ENCODE data around the gene SPATA1. TPM values are rescaled to one million over a fixed set of nuclear protein-coding genes. Genes with fewer than 3 reads are reported as not detected.

SPATA1 gene
- total and polyA plus RNA-seq, 7 donors, result 0.08 to 1.4 (median 0.92) TPM; not detected in 2

- intact Hi-C loops (cut with DNase I), result no loop called here
- 82 to 93% (median 91%) methylated on average over 3 of the region's 3 CpGs for WGBS, 3 donors
Observed at GRCh38 chr1:84510668-84511067, 4.5 kb downstream of the SPATA1 start.

GRCh38 chr1:84524590-84524989 is 18.4 kb downstream of the SPATA1 start:
- H3K4me1 ChIP-seq, result peaks cover 9% of the 10 kb centered on the region
- no peak for TF ChIP-seq CTCF (IDR thresholded peaks at IDR 0.05)
- no peak for ATAC-seq
- H3K36me3 ChIP-seq (ENCODE audit: insufficient read depth in 1 of 2, low read depth in 1 of 2), result no peaks in the 10 kb centered on the region
- no peak overlapping the region for H3K4me3 ChIP-seq
- H3K27me3 ChIP-seq (ENCODE audit: insufficient read depth in 3 of 3, low read length in 2 of 3), result no peaks in the 10 kb centered on the region
- no peaks in the 10 kb centered on the region for H3K9me3 ChIP-seq
- H3K27ac ChIP-seq, result no peak overlapping the region
- no peak for DNase-seq
- intact Hi-C loops (cut with DNase I), result no loop called here

More at GRCh38 chr1:84510668-84511067, 4.5 kb downstream of the SPATA1 start:
- peaks cover 7% of the 10 kb centered on the region for H3K4me1 ChIP-seq
- H3K4me3 ChIP-seq, result no peak overlapping the region
- DNase-seq (no peak), ATAC-seq (no peak)
- no peaks in the 10 kb centered on the region for H3K27me3 ChIP-seq (ENCODE audit: insufficient read depth in 3 of 3, low read length in 2 of 3)
- no peak overlapping the region for H3K27ac ChIP-seq
- no peaks in the 10 kb centered on the region for H3K36me3 ChIP-seq (ENCODE audit: insufficient read depth in 1 of 2, low read depth in 1 of 2)
- H3K9me3 ChIP-seq, result peaks cover 11% of the 10 kb centered on the region
- TF ChIP-seq CTCF (IDR thresholded peaks at IDR 0.05), result no peak

GRCh38 chr1:84525779-84526178 is 19.6 kb downstream of the SPATA1 start:
- no peak overlapping the region for H3K4me3 ChIP-seq
- H3K27ac ChIP-seq, result no peak overlapping the region
- H3K27me3 ChIP-seq (ENCODE audit: insufficient read depth in 3 of 3, low read length in 2 of 3), result no peaks in the 10 kb centered on the region
- intact Hi-C loops (cut with DNase I), result no loop called here
- 83 to 88% (median 87%) methylated on average over 1 of the region's 1 CpG for WGBS, 3 donors
- ATAC-seq, result no peak
- TF ChIP-seq CTCF (IDR thresholded peaks at IDR 0.05), result no peak
- no peaks in the 10 kb centered on the region for H3K9me3 ChIP-seq
- H3K36me3 ChIP-seq (ENCODE audit: insufficient read depth in 1 of 2, low read depth in 1 of 2), result no peaks in the 10 kb centered on the region
- H3K4me1 ChIP-seq, result peaks cover 9% of the 10 kb centered on the region
- no peak for DNase-seq

- ATAC-seq (no peak), DNase-seq (no peak)
- no peak overlapping the region for H3K27ac ChIP-seq
- no peaks in the 10 kb centered on the region for H3K9me3 ChIP-seq
- TF ChIP-seq CTCF (IDR thresholded peaks at IDR 0.05), result no peak
- H3K4me1 ChIP-seq, result no peaks in the 10 kb centered on the region
- intact Hi-C loops (cut with DNase I), result no loop called here
- peaks cover 0 to 7% of the 10 kb centered on the region in 2 donors for H3K36me3 ChIP-seq (ENCODE audit: insufficient read depth in 1 of 2, low read depth in 1 of 2)
- no peaks in the 10 kb centered on the region for H3K27me3 ChIP-seq (ENCODE audit: insufficient read depth in 3 of 3, low read length in 2 of 3)
- H3K4me3 ChIP-seq, result no peak overlapping the region
Observed at GRCh38 chr1:84538599-84538998, 32.4 kb downstream of the SPATA1 start.

- ATAC-seq (no peak), DNase-seq (no peak)
- H3K36me3 ChIP-seq (ENCODE audit: insufficient read depth in 1 of 2, low read depth in 1 of 2), result peaks cover 0 to 7% of the 10 kb centered on the region in 2 donors
- intact Hi-C loops (cut with DNase I), result no loop called here
- H3K9me3 ChIP-seq, result no peaks in the 10 kb centered on the region
- H3K27me3 ChIP-seq (ENCODE audit: insufficient read depth in 3 of 3, low read length in 2 of 3), result no peaks in the 10 kb centered on the region
- H3K27ac ChIP-seq, result no peak overlapping the region
- no peak overlapping the region for H3K4me3 ChIP-seq
- H3K4me1 ChIP-seq, result no peaks in the 10 kb centered on the region
- TF ChIP-seq CTCF (IDR thresholded peaks at IDR 0.05), result no peak
- WGBS, 3 donors, result 88 to 95% (median 93%) methylated on average over 3 of the region's 3 CpGs
Observed at GRCh38 chr1:84539972-84540371, 33.8 kb downstream of the SPATA1 start.
